GM12892 (cell line): Measurements from ENCODE around the gene LINC00237.

Experiments
- POLR2A ChIP-seq: IDR thresholded peaks from 2 replicates; pipeline ENCODE4 v1.6.1; 2011; ENCODE audit warnings: low read depth, low read length, control low read depth
- POLR2AphosphoS5 ChIP-seq: IDR thresholded peaks from 2 replicates; pipeline ENCODE4 v1.6.1; 2011; ENCODE audit warnings: low read depth, low read length, control low read depth
- TAF1 ChIP-seq: IDR thresholded peaks from 2 replicates; pipeline ENCODE4 v1.6.1; 2011; ENCODE audit warnings: low read depth, mild to moderate bottlenecking, control low read depth, low read length, borderline replicate concordance

GRCh38 chr20:21151791-21152190 is 45.6 kb upstream of the LINC00237 start:
- no peak for TF ChIP-seq POLR2A
- TF ChIP-seq POLR2AphosphoS5, result no peak
- TF ChIP-seq TAF1, result no peak
